IMR-90 (cell line): ENCODE measurements around the gene NUDCD3. TPM values are rescaled to one million over a fixed set of nuclear protein-coding genes. Genes with fewer than 3 reads are reported as not detected.

Experiments
- ATAC-seq: fragments of 200-7000 bp; cut with Tn5 transposase; 2 replicates; pipeline ENCODE4 v1.9.1; 2020; ENCODE audit warnings: low read depth, mild to moderate bottlenecking, moderate library complexity
- BruUV-seq: library from RNA; stranded (reverse); fragments of 400-500 nt; replicated peaks from 2 replicates; lab custom pipeline; 2021; lab: Mats Ljungman, UMichigan
- CTCF ChIA-PET: fragments of 300-600 bp; formaldehyde crosslinking; extraction: SDS; loops from one replicate; lab custom pipeline; 2021; ENCODE audit warnings: antibody characterized with exemption; lab: Yijun Ruan, JAX
- POLR2A ChIA-PET: fragments of 300-600 bp; sonication (Branson Sonifier 250); formaldehyde crosslinking; loops from one replicate; lab custom pipeline; 2022; ENCODE audit warnings: antibody characterized with exemption; ENCODE audit not compliant: unreplicated experiment; lab: Charles Lee
- DNase-seq: peaks from one replicate; pipeline ENCODE4 v3.0.0; 2013
- H2AFZ ChIP-seq: replicated peaks from 2 replicates; pipeline ENCODE3; 2013; ENCODE audit warnings: low read length, mild to moderate bottlenecking; ENCODE audit not compliant: poor library complexity
- H2AK5ac ChIP-seq: 2 replicates; pipeline ENCODE4 v1.6.1; 2013; ENCODE audit warnings: low read depth, low read length, inconsistent platforms
- H2AK9ac ChIP-seq: replicated peaks from 2 replicates; pipeline ENCODE3; 2013; ENCODE audit warnings: mild to moderate bottlenecking, low read depth, low read length, moderate library complexity; ENCODE audit not compliant: poor library complexity
- H2BK120ac ChIP-seq: 2 replicates; pipeline ENCODE4 v1.6.1; 2013; ENCODE audit warnings: low read depth, low read length, inconsistent platforms
- H2BK15ac ChIP-seq: 3 replicates; pipeline ENCODE4 v1.6.1; 2013; ENCODE audit warnings: low read depth, low read length, inconsistent platforms
- H2BK20ac ChIP-seq: 2 replicates; pipeline ENCODE4 v1.6.1; 2013; ENCODE audit warnings: low read depth, mild to moderate bottlenecking, inconsistent platforms, low read length, moderate library complexity
- H2BK5ac ChIP-seq: 2 replicates; pipeline ENCODE4 v1.6.1; 2013; ENCODE audit warnings: mild to moderate bottlenecking, low read depth, low read length, inconsistent platforms; ENCODE audit not compliant: poor library complexity, severe bottlenecking
- H3K14ac ChIP-seq: replicated peaks from 2 replicates; pipeline ENCODE4 v1.6.1; 2013; ENCODE audit warnings: low read depth, low read length, inconsistent platforms
- H3K18ac ChIP-seq: 2 replicates; pipeline ENCODE4 v1.6.1; 2013; ENCODE audit warnings: low read depth, low read length, control low read depth
- H3K23ac ChIP-seq: 2 replicates; pipeline ENCODE4 v1.6.1; 2013; ENCODE audit warnings: low read depth, low read length, inconsistent platforms
- H3K27ac ChIP-seq: 2 replicates; pipeline ENCODE4 v1.5.1; 2013; ENCODE audit warnings: mild to moderate bottlenecking, control low read depth, low read length; ENCODE audit not compliant: insufficient read depth
- H3K27me3 ChIP-seq: 2 replicates; pipeline ENCODE4 v1.6.1; 2013; ENCODE audit warnings: low read length; ENCODE audit not compliant: control insufficient read depth, insufficient read depth
- H3K36me3 ChIP-seq: 2 replicates; pipeline ENCODE4 v1.6.1; 2013; ENCODE audit warnings: low read length, mixed read lengths; ENCODE audit not compliant: control insufficient read depth, insufficient read depth
- H3K4ac ChIP-seq: 2 replicates; pipeline ENCODE4 v1.6.1; 2013; ENCODE audit warnings: low read depth, low read length, inconsistent platforms
- H3K4me1 ChIP-seq: 2 replicates; pipeline ENCODE4 v1.6.1; 2013; ENCODE audit warnings: low read length, mixed read lengths; ENCODE audit not compliant: control insufficient read depth, insufficient read depth
- H3K4me2 ChIP-seq: 2 replicates; pipeline ENCODE4 v1.6.1; 2013; ENCODE audit warnings: low read depth, mild to moderate bottlenecking, control low read depth, low read length, moderate library complexity
- H3K4me3 ChIP-seq: 2 replicates; pipeline ENCODE4 v1.5.1; 2013; ENCODE audit warnings: low read depth, mild to moderate bottlenecking, control low read depth, low read length, moderate library complexity; ENCODE audit not compliant: insufficient read depth
- H3K56ac ChIP-seq: 2 replicates; pipeline ENCODE4 v1.6.1; 2013; ENCODE audit warnings: low read length, inconsistent platforms; ENCODE audit not compliant: insufficient read depth; ENCODE audit errors: extremely low read depth
- H3K79me1 ChIP-seq, 2 experiments: 2 replicates each; pipeline ENCODE4 v1.6.1; 2013; ENCODE audit warnings: low read length in 2 of 2, inconsistent platforms in 1 of 2, low read depth in 1 of 2
- H3K9ac ChIP-seq: 2 replicates; pipeline ENCODE4 v1.6.1; 2013; ENCODE audit warnings: low read depth, low read length, control low read depth
- H3K9me1 ChIP-seq: 2 replicates; pipeline ENCODE4 v1.6.1; 2013; ENCODE audit warnings: low read length, inconsistent platforms; ENCODE audit not compliant: insufficient read depth
- H3K9me3 ChIP-seq: 2 replicates; pipeline ENCODE4 v1.6.1; 2013; ENCODE audit warnings: low read length; ENCODE audit not compliant: control insufficient read depth, insufficient read depth
- H4K20me1 ChIP-seq: 2 replicates; pipeline ENCODE4 v1.6.1; 2013; ENCODE audit warnings: low read length, inconsistent platforms; ENCODE audit not compliant: insufficient read depth
- H4K5ac ChIP-seq: 2 replicates; pipeline ENCODE4 v1.6.1; 2013; ENCODE audit warnings: mild to moderate bottlenecking, low read depth, low read length, control low read depth
- H4K8ac ChIP-seq, 2 experiments: 2 replicates each; pipeline ENCODE4 v1.6.1; 2013; ENCODE audit warnings: low read depth in 2 of 2, low read length in 2 of 2, control low read depth in 1 of 2, inconsistent platforms in 1 of 2
- H4K91ac ChIP-seq: 2 replicates; pipeline ENCODE4 v1.6.1; 2013; ENCODE audit warnings: low read depth, low read length, inconsistent platforms; ENCODE audit not compliant: insufficient read depth
- CHD1 ChIP-seq: IDR thresholded peaks from 2 replicates; pipeline ENCODE4 v1.6.1; 2012; ENCODE audit warnings: low read depth, low read length, improper control_type of control experiment
- CTCF ChIP-seq: conservative IDR thresholded peaks from 2 replicates; pipeline ENCODE4 v1.5.1; 2012; ENCODE audit warnings: mild to moderate bottlenecking, low read depth, low read length, improper control_type of control experiment
- FOS ChIP-seq: fragments of 150-350 bp; IDR thresholded peaks from 2 replicates; pipeline ENCODE4 v1.6.1; 2016; ENCODE audit warnings: low read depth, low read length
- MAZ ChIP-seq: IDR thresholded peaks from 2 replicates; pipeline ENCODE4 v1.6.1; 2012; ENCODE audit warnings: low read depth, mild to moderate bottlenecking, low read length, improper control_type of control experiment, moderate library complexity, borderline replicate concordance
- MXI1 ChIP-seq: IDR thresholded peaks from 2 replicates; pipeline ENCODE4 v1.6.1; 2012; ENCODE audit warnings: low read depth, mild to moderate bottlenecking, low read length, moderate library complexity, borderline replicate concordance
- SMC3 ChIP-seq: fragments of 150-350 bp; IDR thresholded peaks from 2 replicates; pipeline ENCODE4 v1.6.1; 2016; ENCODE audit warnings: low read depth, mild to moderate bottlenecking, antibody characterized with exemption, low read length, moderate library complexity
- USF2 ChIP-seq: fragments of 150-350 bp; IDR thresholded peaks from 2 replicates; pipeline ENCODE4 v1.6.1; 2017; ENCODE audit warnings: mild to moderate bottlenecking, antibody characterized with exemption, low read length, low read depth
- WGBS, 2 experiments: methylation state at CpG; one replicate each; pipeline versions ENCODE4 v1.1.5 to v1.1.7; 2013; ENCODE audit warnings: missing lambda C conversion rate in 2 of 2; ENCODE audit not compliant: insufficient read length in 1 of 2; ENCODE audit errors: extremely low coverage in 2 of 2; 5-methylcytosine and 5-hydroxymethylcytosine counted together
- dilution Hi-C: fragments of 300-500 bp; cut with HindIII; formaldehyde crosslinking; loops from one replicate; pipeline ENCODE4 v1.14.3; 2018; ENCODE audit warnings: low sequenced_read_pairs; ENCODE audit not compliant: unreplicated experiment
- in situ Hi-C: fragments of 300-500 bp; cut with MboI; formaldehyde crosslinking; loops from 3 replicates; pipeline ENCODE4 v1.14.3; 2019; ENCODE audit warnings: low sequenced_read_pairs, inconsistent platforms, mixed read lengths
- intact Hi-C: fragments of 100-400 bp; cut with micrococcal nuclease; formaldehyde crosslinking; loops from 2 replicates; pipeline ENCODE4 v1.10.0; 2022
- polyA plus RNA-seq, 3 experiments: library from polyadenylated mRNA; depleted of rRNA; stranded (reverse); fragments of >200 nt; gene quantifications; 2 replicates each; pipeline ENCODE4 v1.2.3, GENCODE V29; 2012; ENCODE audit warnings: low replicate concordance in 1 of 3
- total RNA-seq: library from RNA; depleted of rRNA; stranded (reverse); fragments of >200 nt; gene quantifications from 2 replicates; pipeline ENCODE4 v1.2.3, GENCODE V29; 2012

NUDCD3 gene
- total and polyA plus RNA-seq, 2 of the 4 experiments (the other 2 are of a cell fraction), result 49.5 to 76.0 TPM

DNA sequence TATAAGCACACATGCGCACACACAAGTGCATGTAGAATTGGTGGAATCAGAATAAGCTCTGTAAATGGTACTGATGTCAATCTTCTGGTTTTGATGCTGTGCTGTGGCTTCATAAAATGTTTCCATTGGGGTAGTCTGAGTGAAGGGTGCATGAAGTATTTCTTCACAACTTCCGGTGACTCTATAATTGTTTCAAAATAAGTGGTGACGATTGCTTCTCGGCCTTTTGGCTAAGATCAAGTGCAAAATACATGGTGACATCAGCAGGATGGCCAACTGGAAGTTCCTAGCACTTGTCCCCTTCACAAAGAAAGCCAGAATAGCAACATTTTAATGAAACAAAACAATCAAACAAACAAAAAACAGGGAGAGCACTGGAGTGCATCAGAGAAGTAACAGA lies 123.5 kb downstream of the NUDCD3 start:
- CTCF ChIA-PET, result no interaction called here
- no peak overlapping the region for H3K56ac ChIP-seq
- 89% methylated on average over 3 of the region's 4 CpGs; no CpG with 5 or more reads in 1 of the 2 experiments for WGBS, 2 experiments

More for the DNA sequence above, 123.5 kb downstream of the NUDCD3 start:
- Histone ChIP-seq H3K4me3 (no peak overlapping the region), H3K27ac (no peak overlapping the region), H2BK20ac (no peak overlapping the region), H2BK120ac (no peak overlapping the region), H2AFZ (no peak overlapping the region), H3K36me3 (no peaks in the 10 kb centered on the region), H3K9me3 (no peaks in the 10 kb centered on the region), H2AK5ac (no peak overlapping the region), H4K8ac (no peak overlapping the region), H2BK15ac (no peak overlapping the region), H3K4ac (no peak overlapping the region), H2AK9ac (no peak overlapping the region), H4K20me1 (no peaks in the 10 kb centered on the region), H3K9me1 (no peaks in the 10 kb centered on the region), H3K79me1 (no peaks in the 10 kb centered on the region), H3K14ac (no peak overlapping the region), H3K27me3 (no peaks in the 10 kb centered on the region; the same call in 1 of the 2 replicates), H3K4me2 (no peak overlapping the region), H2BK5ac (no peak overlapping the region), H3K9ac (no peak overlapping the region), H3K23ac (no peak overlapping the region), H4K91ac (no peak overlapping the region), H3K18ac (no peak overlapping the region), H4K5ac (no peak overlapping the region), H3K4me1 (no peaks in the 10 kb centered on the region)
- TF ChIP-seq USF2, result no peak
- TF ChIP-seq FOS, result no peak
- TF ChIP-seq CTCF, result no peak
- TF ChIP-seq SMC3, result no peak
- no peak for TF ChIP-seq MXI1
- no peak for TF ChIP-seq MAZ
- TF ChIP-seq CHD1, result no peak
- ATAC-seq, result no peak
- intact Hi-C loops (no loop called here), dilution Hi-C loops (no loop called here), in situ Hi-C loops (no loop called here)
- no TSS peak for BruUV-seq
- POLR2A ChIA-PET, result no interaction called here
- DNase-seq, result no peak
